Effector memory CD8-positive, alpha-beta T cell (primary cell): ENCODE data around the gene PLXNB2.

Experiments used
- ATAC-seq: fragments of 150-1000 bp; cut with Tn5 transposase; replicated peaks from 2 replicates; pipeline ENCODE4 v1.10.0; 2021; ENCODE audit warnings: mild to moderate bottlenecking, moderate library complexity
- DNase-seq, 3 experiments: peaks; one replicate each; pipeline ENCODE4 v3.0.0; 2021
- H3K27ac Mint-ChIP-seq, 2 donors: one replicate each; pipeline ENCODE4 v1.8.0; 2022; ENCODE audit warnings: mild to moderate bottlenecking in 2 of 2, mixed read lengths in 2 of 2, moderate library complexity in 2 of 2
- H3K27me3 Mint-ChIP-seq, 2 donors: one replicate each; pipeline ENCODE4 v1.8.0; 2022; ENCODE audit warnings: mixed read lengths in 2 of 2
- H3K36me3 Mint-ChIP-seq: one replicate; pipeline ENCODE4 v1.8.0; 2022; ENCODE audit warnings: mild to moderate bottlenecking, moderate library complexity, mixed read lengths; ENCODE audit not compliant: insufficient read depth
- H3K4me1 Mint-ChIP-seq, 2 donors: one replicate each; pipeline ENCODE4 v1.8.0; 2022; ENCODE audit warnings: low read depth in 2 of 2, mixed read lengths in 2 of 2
- H3K4me3 Mint-ChIP-seq, 2 donors: one replicate each; pipeline ENCODE4 v1.8.0; 2022; ENCODE audit warnings: mild to moderate bottlenecking in 2 of 2, mixed read lengths in 2 of 2, moderate library complexity in 2 of 2
- H3K9me3 Mint-ChIP-seq, 2 donors: one replicate each; pipeline ENCODE4 v1.8.0; 2022; ENCODE audit warnings: mixed read lengths in 2 of 2

PLXNB2 gene

GRCh38 chr22:50253046-50253915 lies 54.2 kb downstream of the PLXNB2 start:
- H3K27ac Mint-ChIP-seq = peak overlapping the region in 1 of 2 donors; percentile 12

GRCh38 chr22:50252082-50253045 lies 55.1 kb downstream of the PLXNB2 start:
- Mint-ChIP-seq H3K9me3 (no peaks in the 10 kb centered on the region), H3K4me3 (peak overlapping the region; percentile 35 to 79), H3K27me3 (peaks cover 0 to 5% of the 10 kb centered on the region in 2 donors), H3K27ac (no peak overlapping the region), H3K36me3 (peaks cover 11% of the 10 kb centered on the region), H3K4me1 (peaks cover 6 to 17% of the 10 kb centered on the region in 2 donors)
- ATAC-seq (peak; percentile 65), DNase-seq (peak; percentile 68 to 77 (median 69))

More at GRCh38 chr22:50253046-50253915, 54.2 kb downstream of the PLXNB2 start:
- H3K4me3 Mint-ChIP-seq = no peak overlapping the region
- DNase-seq = no peak
- peaks cover 0 to 14% of the 10 kb centered on the region in 2 donors for H3K27me3 Mint-ChIP-seq
- peaks cover 4% of the 10 kb centered on the region for H3K36me3 Mint-ChIP-seq
- H3K4me1 Mint-ChIP-seq = peaks cover 0 to 11% of the 10 kb centered on the region in 2 donors
- no peaks in the 10 kb centered on the region for H3K9me3 Mint-ChIP-seq
- ATAC-seq = no peak

DNA sequence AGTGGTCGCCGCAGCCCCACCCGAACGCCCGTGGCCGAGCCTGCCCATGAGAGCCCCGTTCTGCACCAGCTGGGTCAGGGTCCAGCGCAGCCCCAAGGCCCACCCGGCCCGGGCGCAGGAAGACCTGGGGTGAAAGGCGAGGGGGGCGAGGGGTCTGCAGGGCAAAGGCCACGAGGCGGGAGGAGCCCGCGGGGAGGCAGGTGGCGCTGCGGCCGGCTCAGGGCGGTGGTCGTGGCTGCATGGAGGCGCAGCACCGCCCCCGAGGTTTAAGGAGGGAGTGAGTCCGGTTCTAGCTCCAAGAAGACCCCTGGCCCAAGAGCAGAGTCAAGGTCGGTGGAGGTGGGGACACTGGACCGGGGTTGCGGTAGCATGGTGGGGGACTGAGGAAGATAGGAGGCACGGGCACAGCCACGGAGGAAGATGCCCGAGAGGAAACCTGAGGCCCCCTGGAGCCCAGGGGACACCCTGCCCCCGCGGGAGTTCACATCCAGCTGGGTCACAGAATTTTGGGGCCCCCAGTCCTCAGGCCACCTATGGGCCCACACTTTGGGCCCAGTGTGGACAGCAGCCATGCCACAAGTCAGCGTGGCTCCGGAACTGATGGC lies 55.9 kb downstream of the PLXNB2 start:
- peaks cover 19% of the 10 kb centered on the region for H3K36me3 Mint-ChIP-seq
- DNase-seq (peak in 2 of 3 experiments; percentile 22 to 40), ATAC-seq (peak; percentile 11)
- H3K27me3 Mint-ChIP-seq = no peaks in the 10 kb centered on the region
- H3K9me3 Mint-ChIP-seq = no peaks in the 10 kb centered on the region
- H3K4me3 Mint-ChIP-seq = peak overlapping the region; percentile 35 to 79
- H3K4me1 Mint-ChIP-seq = peaks cover 8 to 18% of the 10 kb centered on the region in 2 donors
- no peak overlapping the region for H3K27ac Mint-ChIP-seq

- DNase-seq (peak; percentile 63 to 68 (median 65)), ATAC-seq (peak; percentile 64)
- Mint-ChIP-seq H3K4me1 (peaks cover 8 to 18% of the 10 kb centered on the region in 2 donors), H3K4me3 (peak within 1 kb of the TSS; percentile 66 to 79), H3K27ac (peak within 1 kb of the TSS in 1 of 2 donors; percentile 65), H3K36me3 (peaks cover 19% of the 10 kb centered on the region), H3K27me3 (no peaks in the 10 kb centered on the region), H3K9me3 (no peaks in the 10 kb centered on the region)
Measured at GRCh38 chr22:50250555-50251476, 56.6 kb downstream of the PLXNB2 start, which contains the start of gene HDAC10. Gene HDAC10, minus strand, starts transcription at chr22:50251265. Its CDS starts 233 bp downstream, at chr22:50251032.

DNA sequence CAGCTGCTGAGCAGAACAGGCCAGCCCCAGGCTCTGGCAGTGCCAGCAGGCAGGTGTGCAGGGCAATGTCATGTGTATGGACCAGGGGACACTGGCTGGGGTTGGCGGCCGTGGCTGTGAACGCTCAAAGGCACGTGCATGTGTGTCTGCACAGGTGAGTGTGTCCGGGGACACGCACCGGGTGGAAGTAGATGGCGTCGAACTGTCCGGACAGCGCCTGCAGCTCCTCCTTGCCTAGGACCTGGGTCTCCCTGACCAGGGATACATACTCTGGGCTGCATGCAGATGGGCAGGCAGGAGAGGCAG lies 57.2 kb downstream of the PLXNB2 start:
- H3K27ac Mint-ChIP-seq = peak overlapping the region in 1 of 2 donors; percentile 65
- H3K27me3 Mint-ChIP-seq = no peaks in the 10 kb centered on the region
- H3K4me1 Mint-ChIP-seq = peaks cover 8 to 18% of the 10 kb centered on the region in 2 donors
- no peaks in the 10 kb centered on the region for H3K9me3 Mint-ChIP-seq
- H3K4me3 Mint-ChIP-seq = peak overlapping the region; percentile 66 to 79
- no peak for DNase-seq
- no peak for ATAC-seq
- peaks cover 19% of the 10 kb centered on the region for H3K36me3 Mint-ChIP-seq

- DNase-seq = no peak
- H3K27ac Mint-ChIP-seq = peak overlapping the region in 1 of 2 donors; percentile 65
- peaks cover 13 to 21% of the 10 kb centered on the region in 2 donors for H3K4me1 Mint-ChIP-seq
- H3K4me3 Mint-ChIP-seq = peak overlapping the region; percentile 66 to 79
- peaks cover 24% of the 10 kb centered on the region for H3K36me3 Mint-ChIP-seq
- no peaks in the 10 kb centered on the region for H3K27me3 Mint-ChIP-seq
- no peak for ATAC-seq
- no peaks in the 10 kb centered on the region for H3K9me3 Mint-ChIP-seq
Measured at GRCh38 chr22:50249341-50250248, 57.9 kb downstream of the PLXNB2 start.

DNA sequence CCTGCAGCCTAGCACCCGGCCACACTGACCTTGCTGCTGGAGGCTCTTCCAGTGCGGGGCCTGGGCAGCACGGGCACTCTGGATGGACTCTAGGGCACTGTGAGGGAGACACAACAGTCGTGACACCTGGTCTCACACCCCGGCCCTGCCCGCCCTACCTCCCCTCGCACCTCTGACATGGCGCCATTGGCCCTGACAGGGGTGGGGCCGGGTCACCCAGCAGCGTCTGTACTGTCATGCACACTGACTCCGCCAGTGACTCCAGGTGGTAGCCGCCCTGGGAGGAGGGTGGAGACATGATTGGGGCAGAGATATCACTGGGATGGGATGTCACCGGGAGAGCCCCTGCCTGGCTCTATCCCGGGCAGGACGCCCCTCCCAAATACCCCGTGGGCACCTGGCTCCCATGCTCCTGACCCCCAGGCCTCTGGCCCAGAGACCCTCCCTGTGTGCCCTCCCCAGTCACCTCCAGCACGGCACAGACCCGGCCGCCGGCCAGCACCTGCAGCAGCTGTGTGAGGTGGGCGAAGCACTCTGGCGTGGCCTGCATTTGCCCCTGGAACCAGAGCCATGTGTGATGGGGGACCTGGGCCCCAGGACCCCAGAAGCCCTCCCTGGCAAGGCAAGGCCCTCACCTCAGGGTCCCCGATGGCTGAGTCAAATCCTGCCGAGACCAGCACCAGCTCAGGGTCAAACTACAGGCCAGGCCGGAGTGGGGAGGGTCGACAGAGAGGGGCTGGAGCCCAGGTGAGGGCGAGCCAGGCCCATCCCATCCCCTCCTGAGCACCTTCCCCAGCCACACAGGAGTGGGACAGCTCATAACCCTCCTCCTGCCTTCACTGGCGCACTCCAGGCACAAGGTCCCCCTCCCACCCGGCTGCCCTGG lies 59.0 kb downstream of the PLXNB2 start:
- peaks cover 25% of the 10 kb centered on the region for H3K36me3 Mint-ChIP-seq
- DNase-seq (no peak), ATAC-seq (no peak)
- peaks cover 23 to 26% of the 10 kb centered on the region in 2 donors for H3K4me1 Mint-ChIP-seq
- H3K27ac Mint-ChIP-seq = peak overlapping the region; percentile 95 to 96
- H3K9me3 Mint-ChIP-seq = no peaks in the 10 kb centered on the region
- H3K27me3 Mint-ChIP-seq = no peaks in the 10 kb centered on the region
- H3K4me3 Mint-ChIP-seq = peak overlapping the region; percentile 69 to 72

DNA sequence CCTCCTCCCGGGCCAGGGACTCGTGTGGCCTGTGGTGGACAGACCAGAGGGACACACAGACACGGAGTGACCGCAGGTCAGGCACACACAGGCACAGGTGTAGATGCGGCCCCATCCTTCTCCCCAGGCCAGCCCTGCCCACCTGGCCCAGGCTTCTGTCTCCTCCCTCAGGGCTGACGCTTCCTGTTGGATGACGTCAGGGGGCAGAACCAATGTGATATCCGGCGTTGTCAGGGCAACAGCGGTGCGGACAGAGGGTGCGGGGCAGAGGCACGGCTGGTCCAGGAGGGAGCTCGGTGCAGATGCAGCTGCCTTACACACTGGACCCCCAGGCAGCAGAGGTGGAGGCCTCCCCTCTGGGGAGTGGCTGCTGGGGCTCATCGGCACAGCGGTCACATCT lies 59.7 kb downstream of the PLXNB2 start:
- ATAC-seq = peak; percentile 18
- H3K4me1 Mint-ChIP-seq = peaks cover 27 to 29% of the 10 kb centered on the region in 2 donors
- H3K9me3 Mint-ChIP-seq = no peaks in the 10 kb centered on the region
- peak; percentile 67 to 71 (median 69) for DNase-seq
- H3K27ac Mint-ChIP-seq = peak overlapping the region; percentile 95 to 96
- H3K4me3 Mint-ChIP-seq = peak overlapping the region; percentile 69 to 72
- peaks cover 25% of the 10 kb centered on the region for H3K36me3 Mint-ChIP-seq
- H3K27me3 Mint-ChIP-seq = no peaks in the 10 kb centered on the region

DNA sequence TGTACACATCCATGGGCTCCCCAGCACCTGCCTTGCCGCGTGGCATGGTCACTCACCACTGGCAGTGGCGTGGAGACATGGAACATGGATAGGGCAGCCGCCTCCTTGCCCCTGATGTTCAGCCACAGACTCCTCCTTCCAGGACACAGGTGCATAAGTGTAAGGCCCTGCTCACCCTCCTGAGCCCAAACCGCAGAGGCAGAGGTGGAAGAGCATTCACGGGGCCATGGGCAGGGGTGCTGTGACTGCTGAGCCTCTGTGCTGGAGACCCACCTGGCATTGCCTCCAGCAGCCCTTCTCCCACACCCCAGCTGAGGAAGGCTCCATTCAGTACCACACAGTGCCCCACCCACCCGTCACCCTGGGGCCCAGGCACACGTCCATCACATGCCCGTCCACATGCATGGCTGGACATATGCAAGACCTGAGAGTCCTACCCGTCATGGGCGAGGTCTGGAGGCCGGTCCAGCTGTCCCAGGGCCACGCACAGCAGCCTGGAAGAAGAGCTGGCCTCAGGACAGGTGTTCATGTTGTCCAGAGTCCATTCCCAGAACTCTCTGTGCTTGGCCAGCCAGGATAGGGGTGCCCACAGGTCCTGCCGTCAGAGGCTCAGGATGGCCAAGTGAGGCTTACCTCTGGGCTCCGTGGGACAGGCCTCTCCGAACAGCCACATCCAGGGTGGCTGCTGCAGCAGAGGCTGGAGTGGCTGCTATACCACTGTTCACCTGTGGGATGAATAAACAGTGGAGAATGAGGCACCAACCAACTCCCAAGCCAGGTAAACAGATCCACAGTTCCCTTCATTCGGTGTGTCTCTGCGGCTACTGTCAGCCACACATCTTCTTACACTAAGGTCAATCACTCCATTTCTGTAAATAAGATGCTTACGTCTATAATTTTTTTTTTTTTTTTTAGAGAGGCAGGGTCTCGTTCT lies 60.9 kb downstream of the PLXNB2 start:
- no peak for DNase-seq
- Mint-ChIP-seq H3K27ac (peak overlapping the region in 1 of 2 donors; percentile 97), H3K4me1 (peaks cover 28 to 39% of the 10 kb centered on the region in 2 donors), H3K9me3 (no peaks in the 10 kb centered on the region), H3K4me3 (peak overlapping the region in 1 of 2 donors; percentile 86), H3K36me3 (peaks cover 27% of the 10 kb centered on the region), H3K27me3 (no peaks in the 10 kb centered on the region)
- ATAC-seq = no peak
